HUES48 (cell line): Measurements from ENCODE around the gene ATP7B.

Experiments used
- H3K27ac ChIP-seq: one replicate; pipeline ENCODE4 v1.7.0; 2013; ENCODE audit warnings: low read depth, low read length, inconsistent platforms
- H3K27me3 ChIP-seq: 2 replicates; pipeline ENCODE4 v1.6.1; 2013; ENCODE audit warnings: mild to moderate bottlenecking, low read length; ENCODE audit not compliant: control insufficient read depth, insufficient read depth
- H3K36me3 ChIP-seq: 2 replicates; pipeline ENCODE4 v1.6.1; 2013; ENCODE audit warnings: low read length; ENCODE audit not compliant: control insufficient read depth, insufficient read depth
- H3K4me1 ChIP-seq: 2 replicates; pipeline ENCODE4 v1.6.1; 2013; ENCODE audit warnings: mild to moderate bottlenecking, low read length; ENCODE audit not compliant: control insufficient read depth, insufficient read depth
- H3K4me3 ChIP-seq: 2 replicates; pipeline ENCODE4 v1.5.1; 2013; ENCODE audit warnings: mild to moderate bottlenecking, low read depth, low read length
- H3K9ac ChIP-seq: 2 replicates; pipeline ENCODE4 v1.6.1; 2013; ENCODE audit warnings: mild to moderate bottlenecking, low read depth, low read length, moderate library complexity
- H3K9me3 ChIP-seq: 2 replicates; pipeline ENCODE4 v1.6.1; 2013; ENCODE audit warnings: low read length; ENCODE audit not compliant: control insufficient read depth, insufficient read depth

The ATP7B gene

DNA sequence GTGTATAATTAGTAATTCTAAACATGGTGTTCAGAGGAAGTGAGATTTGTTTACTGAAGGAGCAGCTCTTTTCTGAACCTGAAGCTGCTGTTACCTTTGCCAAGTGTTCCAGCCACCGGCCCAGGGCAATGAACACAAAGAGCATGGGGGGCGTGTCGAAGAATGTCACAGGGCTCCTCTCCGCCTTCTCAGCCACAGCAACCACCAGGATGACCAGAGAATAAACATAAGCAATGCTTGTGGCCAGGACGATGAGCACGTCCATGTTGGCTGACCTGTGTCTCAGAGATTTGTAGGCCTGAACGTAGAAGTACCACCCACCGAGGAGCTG, 53.1 kb downstream of the ATP7B start:
- no peaks in the 10 kb centered on the region for H3K9me3 ChIP-seq
- no peaks in the 10 kb centered on the region for H3K27me3 ChIP-seq
- no peaks in the 10 kb centered on the region for H3K4me1 ChIP-seq
- no peak overlapping the region for H3K27ac ChIP-seq
- H3K4me3 ChIP-seq = no peak overlapping the region
- no peak overlapping the region for H3K9ac ChIP-seq
- H3K36me3 ChIP-seq = no peaks in the 10 kb centered on the region

DNA sequence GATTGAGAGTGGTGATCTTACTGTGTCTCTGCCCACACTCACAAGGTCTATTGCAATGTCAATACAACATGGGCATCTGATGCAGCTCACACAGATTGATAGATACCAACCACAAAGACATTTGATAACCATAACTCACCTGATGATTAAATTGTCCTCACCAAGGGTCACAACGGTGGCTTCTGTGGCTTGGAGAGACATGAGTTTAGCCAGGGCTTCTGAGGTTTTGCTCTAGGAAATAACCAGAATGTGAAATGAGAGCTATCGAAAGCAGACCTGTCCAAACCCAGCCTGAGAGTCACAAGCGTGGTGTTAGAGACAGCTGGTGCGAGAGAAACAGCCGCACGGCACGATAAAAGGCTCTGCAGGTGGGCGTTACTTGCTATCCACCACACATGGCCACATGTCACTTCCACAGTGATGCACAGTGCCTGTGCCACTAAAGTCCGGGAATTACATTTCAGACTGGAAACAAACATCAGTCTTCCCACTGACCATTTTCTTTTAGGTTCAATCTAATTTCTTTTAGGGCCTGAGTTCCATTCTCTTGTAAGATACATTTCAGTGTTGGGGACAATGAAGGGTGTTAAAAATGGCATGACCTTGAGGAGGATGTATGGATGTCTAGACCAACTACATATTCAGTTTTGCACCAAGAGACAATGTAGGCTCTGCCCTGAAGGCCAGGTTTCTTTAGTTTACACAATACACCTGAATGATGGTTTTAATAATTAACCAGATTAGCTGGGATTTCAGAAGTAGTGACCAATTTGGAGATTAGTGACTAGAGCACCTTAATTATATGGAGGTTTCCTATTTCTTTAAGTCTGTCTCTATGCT, 53.7 kb downstream of the ATP7B start:
- no peak overlapping the region for H3K4me3 ChIP-seq
- no peak overlapping the region for H3K27ac ChIP-seq
- no peaks in the 10 kb centered on the region for H3K4me1 ChIP-seq

GRCh38 chr13:51956717-51957116, 54.5 kb downstream of the ATP7B start:
- Histone ChIP-seq H3K4me1 (no peaks in the 10 kb centered on the region), H3K27me3 (no peaks in the 10 kb centered on the region), H3K9me3 (no peaks in the 10 kb centered on the region), H3K4me3 (no peak overlapping the region), H3K9ac (no peak overlapping the region), H3K36me3 (no peaks in the 10 kb centered on the region), H3K27ac (no peak overlapping the region)

More for the DNA sequence above, 53.7 kb downstream of the ATP7B start:
- Histone ChIP-seq H3K9me3 (no peaks in the 10 kb centered on the region), H3K27me3 (no peaks in the 10 kb centered on the region), H3K9ac (no peak overlapping the region), H3K36me3 (no peaks in the 10 kb centered on the region)

DNA sequence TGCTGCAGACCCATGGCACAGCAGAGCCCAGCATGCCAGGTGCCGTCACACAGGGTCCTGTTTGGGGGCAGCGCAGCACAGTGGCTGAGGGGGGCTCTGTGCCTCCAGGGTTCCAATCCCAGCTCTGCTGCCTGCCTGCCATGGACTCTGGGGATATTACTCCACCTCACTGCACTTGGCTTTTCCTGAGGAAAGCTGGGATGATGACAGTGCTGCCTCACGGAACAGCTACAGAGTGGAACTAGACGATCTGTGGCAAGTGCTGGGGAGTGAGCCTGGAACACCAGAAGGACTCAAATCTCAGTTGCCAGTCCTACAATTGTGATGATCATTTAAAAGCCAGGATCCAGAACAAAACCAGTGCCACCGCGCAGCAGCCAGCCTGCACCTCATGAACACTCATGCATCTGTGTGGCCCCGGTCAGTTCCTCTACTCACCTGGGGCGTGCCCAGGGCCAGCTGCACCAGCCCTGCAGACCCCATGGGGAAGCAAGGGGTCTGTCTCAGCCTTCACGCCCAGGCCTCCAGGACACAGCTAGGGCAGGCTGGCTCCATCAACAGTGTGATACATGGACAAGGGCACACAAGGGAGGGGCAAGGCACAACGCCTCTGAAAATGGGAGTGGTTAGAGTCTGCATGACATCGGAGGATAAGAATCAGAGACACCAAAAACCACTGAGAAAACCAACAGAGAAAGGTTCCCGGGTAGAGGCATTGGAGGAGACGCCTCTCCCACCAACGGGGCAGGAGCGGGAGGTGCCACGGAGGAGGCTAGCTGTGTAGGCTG, 55.2 kb downstream of the ATP7B start:
- Histone ChIP-seq H3K9ac (no peak overlapping the region), H3K36me3 (no peaks in the 10 kb centered on the region), H3K9me3 (no peaks in the 10 kb centered on the region), H3K4me3 (no peak overlapping the region), H3K4me1 (no peaks in the 10 kb centered on the region), H3K27me3 (no peaks in the 10 kb centered on the region), H3K27ac (no peak overlapping the region)

GRCh38 chr13:51955281-51955771, 55.9 kb downstream of the ATP7B start:
- Histone ChIP-seq H3K27me3 (no peaks in the 10 kb centered on the region), H3K4me3 (no peak overlapping the region), H3K27ac (no peak overlapping the region), H3K4me1 (no peaks in the 10 kb centered on the region), H3K36me3 (no peaks in the 10 kb centered on the region), H3K9me3 (no peaks in the 10 kb centered on the region), H3K9ac (no peak overlapping the region)

DNA sequence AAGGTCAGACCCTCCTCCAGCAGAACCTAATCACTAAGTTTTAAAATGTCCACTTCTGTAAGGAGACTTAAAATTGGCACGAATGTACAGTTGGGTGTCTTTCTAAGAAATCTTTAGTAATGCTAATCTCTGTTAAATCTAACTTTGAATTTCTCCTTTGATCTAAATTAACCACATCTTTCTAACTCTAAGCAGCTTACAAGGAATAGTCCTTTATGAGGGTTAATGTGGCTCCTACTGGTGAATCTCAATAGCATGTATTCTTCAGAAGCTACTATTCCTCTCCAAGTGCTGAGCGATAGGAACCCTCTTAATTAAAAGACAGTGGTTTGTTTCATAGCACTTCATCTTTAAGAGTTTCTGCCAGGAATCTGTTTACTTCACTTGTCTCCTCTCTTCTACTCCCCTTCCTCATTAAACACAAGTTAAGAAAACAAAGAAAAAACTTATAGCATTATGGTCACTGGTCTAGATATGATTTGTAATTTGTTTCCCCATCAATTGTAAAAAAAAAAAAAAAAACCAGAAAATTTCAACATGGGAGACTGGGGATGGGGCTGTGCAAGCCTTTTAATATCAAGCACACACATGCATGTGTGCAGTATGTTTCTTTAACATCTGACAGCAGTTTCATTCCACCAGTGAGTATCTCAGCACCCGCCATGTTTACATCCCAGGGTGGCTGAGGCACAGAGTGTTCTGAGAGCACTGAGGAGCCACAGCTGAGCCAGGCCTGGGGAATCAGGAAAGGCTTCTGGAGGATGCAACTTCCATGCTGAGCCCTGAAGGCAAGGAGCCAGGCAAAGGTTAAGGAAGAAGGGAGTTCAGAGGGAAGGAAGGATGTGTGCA, 57.7 kb downstream of the ATP7B start:
- Histone ChIP-seq H3K36me3 (no peaks in the 10 kb centered on the region), H3K27ac (no peak overlapping the region), H3K9ac (no peak overlapping the region), H3K9me3 (no peaks in the 10 kb centered on the region), H3K4me3 (no peak overlapping the region), H3K4me1 (no peaks in the 10 kb centered on the region), H3K27me3 (no peaks in the 10 kb centered on the region)

GRCh38 chr13:51950722-51951121, 60.5 kb downstream of the ATP7B start:
- Histone ChIP-seq H3K9me3 (no peaks in the 10 kb centered on the region), H3K4me3 (no peak overlapping the region), H3K27me3 (no peaks in the 10 kb centered on the region), H3K9ac (no peak overlapping the region), H3K27ac (no peak overlapping the region), H3K4me1 (no peaks in the 10 kb centered on the region), H3K36me3 (no peaks in the 10 kb centered on the region)

DNA sequence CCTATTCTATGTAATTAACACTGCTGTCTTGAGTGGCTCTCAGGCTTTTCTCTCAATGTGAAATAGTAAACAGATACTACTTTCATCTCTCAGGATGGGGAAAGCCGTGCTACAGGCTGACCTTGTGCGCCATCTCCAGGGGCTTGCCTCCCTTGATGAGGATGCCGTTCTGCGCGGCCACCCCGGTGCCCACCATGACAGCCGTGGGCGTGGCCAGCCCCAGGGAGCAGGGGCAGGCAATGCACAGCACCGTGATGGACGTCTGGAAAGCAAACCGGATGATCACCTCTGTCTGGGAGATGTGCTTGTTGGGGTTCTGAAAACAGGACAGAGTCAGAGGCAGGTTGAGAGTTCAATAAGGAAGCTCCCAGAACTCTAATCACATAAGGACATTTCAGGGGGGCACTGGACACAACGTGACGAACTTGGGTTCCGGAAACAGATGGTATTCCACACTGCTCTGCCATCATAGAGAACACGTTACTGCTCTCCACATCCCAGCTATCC, 65.0 kb downstream of the ATP7B start:
- H3K27me3 ChIP-seq = no peaks in the 10 kb centered on the region
- H3K4me3 ChIP-seq = no peak overlapping the region
- H3K9ac ChIP-seq = no peak overlapping the region
- no peaks in the 10 kb centered on the region for H3K9me3 ChIP-seq
- no peak overlapping the region for H3K27ac ChIP-seq
- H3K4me1 ChIP-seq = no peaks in the 10 kb centered on the region
- H3K36me3 ChIP-seq = no peaks in the 10 kb centered on the region

DNA sequence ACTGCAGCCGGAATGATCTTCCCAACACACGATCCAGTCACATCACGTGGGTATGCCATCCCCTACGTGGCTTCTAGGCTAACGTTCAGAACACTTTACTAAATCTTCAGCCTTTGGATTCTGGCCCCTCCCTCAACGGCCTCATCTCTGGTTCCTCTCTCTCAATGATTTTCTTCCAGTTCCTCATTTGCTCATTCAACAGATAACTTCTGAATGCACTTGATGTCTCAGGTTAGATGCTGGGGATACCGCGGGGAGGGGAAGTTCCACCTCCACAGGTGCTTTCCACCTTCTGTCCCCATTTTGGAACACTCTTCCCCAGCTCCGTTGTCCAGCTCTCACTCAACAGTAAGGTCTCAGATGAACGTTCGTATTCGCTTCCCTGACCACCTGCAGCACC, 66.1 kb downstream of the ATP7B start:
- Histone ChIP-seq H3K36me3 (no peaks in the 10 kb centered on the region), H3K4me1 (no peaks in the 10 kb centered on the region), H3K27ac (no peak overlapping the region), H3K9me3 (no peaks in the 10 kb centered on the region), H3K27me3 (no peaks in the 10 kb centered on the region), H3K4me3 (no peak overlapping the region), H3K9ac (no peak overlapping the region)

- Histone ChIP-seq H3K9ac (no peak overlapping the region), H3K4me3 (no peak overlapping the region), H3K36me3 (no peaks in the 10 kb centered on the region), H3K9me3 (no peaks in the 10 kb centered on the region), H3K27ac (no peak overlapping the region), H3K27me3 (no peaks in the 10 kb centered on the region), H3K4me1 (no peaks in the 10 kb centered on the region)
Observed at GRCh38 chr13:51944428-51944827, 66.8 kb downstream of the ATP7B start.
